Measurements from ENCODE around the gene DIS3L2.

DIS3L2 gene

GRCh38 chr2:232219496-232219870, 258.0 kb downstream of the DIS3L2 start:
- no peak for DNase-seq (ENCODE audit: extremely low read depth in 1 of 2, low read depth in 1 of 2)

- DNase-seq (ENCODE audit: extremely low read depth in 1 of 2, low read depth in 1 of 2): no peak
Observed at GRCh38 chr2:232219932-232220331, 258.4 kb downstream of the DIS3L2 start.

GRCh38 chr2:232225429-232225828, 263.9 kb downstream of the DIS3L2 start:
- DNase-seq (ENCODE audit: extremely low read depth in 1 of 2, low read depth in 1 of 2): no peak

GRCh38 chr2:232225895-232226294, 264.4 kb downstream of the DIS3L2 start:
- DNase-seq (ENCODE audit: extremely low read depth in 1 of 2, low read depth in 1 of 2): no peak

- no peak for DNase-seq (ENCODE audit: extremely low read depth in 1 of 2, low read depth in 1 of 2)
Observed at GRCh38 chr2:232228332-232228731, 266.8 kb downstream of the DIS3L2 start.

GRCh38 chr2:232228971-232229894, 267.7 kb downstream of the DIS3L2 start:
- DNase-seq (ENCODE audit: extremely low read depth in 1 of 2, low read depth in 1 of 2): no peak

GRCh38 chr2:232229911-232230310, 268.4 kb downstream of the DIS3L2 start:
- DNase-seq (ENCODE audit: extremely low read depth in 1 of 2, low read depth in 1 of 2): no peak

- no peak for DNase-seq (ENCODE audit: extremely low read depth in 1 of 2, low read depth in 1 of 2)
Observed at GRCh38 chr2:232230560-232230959, 269.0 kb downstream of the DIS3L2 start.

GRCh38 chr2:232231554-232231953, 270.0 kb downstream of the DIS3L2 start:
- no peak for DNase-seq (ENCODE audit: extremely low read depth in 1 of 2, low read depth in 1 of 2)

GRCh38 chr2:232232915-232233314, 271.4 kb downstream of the DIS3L2 start:
- DNase-seq (ENCODE audit: extremely low read depth in 1 of 2, low read depth in 1 of 2): no peak

- DNase-seq (ENCODE audit: extremely low read depth in 1 of 2, low read depth in 1 of 2): no peak
Observed at GRCh38 chr2:232234922-232235615, 273.6 kb downstream of the DIS3L2 start.

- no peak for DNase-seq (ENCODE audit: extremely low read depth in 1 of 2, low read depth in 1 of 2)
Observed at GRCh38 chr2:232235716-232236115, 274.2 kb downstream of the DIS3L2 start.

- no peak for DNase-seq (ENCODE audit: extremely low read depth in 1 of 2, low read depth in 1 of 2)
Observed at GRCh38 chr2:232236200-232236599, 274.7 kb downstream of the DIS3L2 start.

- no peak for DNase-seq (ENCODE audit: extremely low read depth in 1 of 2, low read depth in 1 of 2)
Observed at GRCh38 chr2:232237464-232237863, 276.0 kb downstream of the DIS3L2 start.

GRCh38 chr2:232238108-232238507, 276.6 kb downstream of the DIS3L2 start:
- no peak for DNase-seq (ENCODE audit: extremely low read depth in 1 of 2, low read depth in 1 of 2)

GRCh38 chr2:232238596-232238995, 277.1 kb downstream of the DIS3L2 start:
- DNase-seq (ENCODE audit: extremely low read depth in 1 of 2, low read depth in 1 of 2): no peak

- no peak for DNase-seq (ENCODE audit: extremely low read depth in 1 of 2, low read depth in 1 of 2)
Observed at GRCh38 chr2:232239951-232240681, 278.6 kb downstream of the DIS3L2 start.

GRCh38 chr2:232240906-232241305, 279.4 kb downstream of the DIS3L2 start:
- no peak for DNase-seq (ENCODE audit: extremely low read depth in 1 of 2, low read depth in 1 of 2)

- no peak for DNase-seq (ENCODE audit: extremely low read depth in 1 of 2, low read depth in 1 of 2)
Observed at GRCh38 chr2:232242316-232242715, 280.8 kb downstream of the DIS3L2 start.

- no peak for DNase-seq (ENCODE audit: extremely low read depth in 1 of 2, low read depth in 1 of 2)
Observed at GRCh38 chr2:232245111-232245510, 283.6 kb downstream of the DIS3L2 start.

GRCh38 chr2:232246245-232246644, 284.7 kb downstream of the DIS3L2 start:
- DNase-seq (ENCODE audit: extremely low read depth in 1 of 2, low read depth in 1 of 2): no peak
